ENCODE measurements around the gene LPCAT1. TPM values are rescaled to one million over a fixed set of nuclear protein-coding genes. Genes with fewer than 3 reads are reported as not detected.

Gene LPCAT1
- total and polyA plus RNA-seq, 2 experiments from 2014 or later: 22.2 to 48.4 TPM

GRCh38 chr5:1486271-1486670 is 37.5 kb downstream of the LPCAT1 start:
- TF ChIP-seq EZH2phosphoT487 (IDR thresholded peaks at IDR 0.05; ENCODE audit: insufficient read depth, low read depth) (no peak), EZH2 (IDR thresholded peaks at IDR 0.05; ENCODE audit: insufficient read depth, poor library complexity, severe bottlenecking) (no peak)
- H3K4me1 ChIP-seq (ENCODE audit: insufficient read depth): peaks cover 14% of the 10 kb centered on the region
- H3K27ac ChIP-seq: no peak overlapping the region
- peaks cover 7% of the 10 kb centered on the region; the same call in 1 of the 2 replicates for H3K36me3 ChIP-seq (ENCODE audit: low read depth)
- peaks cover 18% of the 10 kb centered on the region for H3F3A ChIP-seq (ENCODE audit: insufficient read depth)
- no peak overlapping the region for H3K4me2 ChIP-seq (ENCODE audit: unreplicated experiment)
- H3K9me3 ChIP-seq (ENCODE audit: low read depth): no peaks in the 10 kb centered on the region
- H3K79me2 ChIP-seq (ENCODE audit: insufficient read depth): no peaks in the 10 kb centered on the region
- no peaks in the 10 kb centered on the region for H3K27me3 ChIP-seq (replicated peaks; ENCODE audit: insufficient read depth)
- H3K9ac ChIP-seq: no peak overlapping the region
- in situ Hi-C loops (cut with MboI): loop anchor here (10.0 kb wide), 1 partner anchor 119 kb away; no protein-coding TSS in a partner anchor
- no peaks in the 10 kb centered on the region for H4K20me1 ChIP-seq (ENCODE audit: insufficient read depth)
- 89 to 93% methylated on average over 8 to 13 of the region's 13 CpGs for WGBS, 2 experiments (ENCODE audit: low coverage in 1 of 2, low lambda C conversion rate in 2 of 2, missing lambda C conversion rate in 2 of 2)
- no peak overlapping the region for H3K4me3 ChIP-seq
- H3K9me2 ChIP-seq (ENCODE audit: insufficient read depth): no peaks in the 10 kb centered on the region
- DNase-seq: no peak
- H2AFZ ChIP-seq: no peak overlapping the region

- DNase-seq: no peak
- no peaks in the 10 kb centered on the region for H3K9me3 ChIP-seq (ENCODE audit: low read depth)
- TF ChIP-seq EZH2phosphoT487 (IDR thresholded peaks at IDR 0.05; ENCODE audit: insufficient read depth, low read depth): no peak
- no peak for TF ChIP-seq EZH2 (IDR thresholded peaks at IDR 0.05; ENCODE audit: insufficient read depth, poor library complexity, severe bottlenecking)
- no peak overlapping the region for H3K27ac ChIP-seq
- H3K79me2 ChIP-seq (ENCODE audit: insufficient read depth): no peaks in the 10 kb centered on the region
- peaks cover 7% of the 10 kb centered on the region; the same call in 1 of the 2 replicates for H3K36me3 ChIP-seq (ENCODE audit: low read depth)
- peaks cover 14% of the 10 kb centered on the region for H3K4me1 ChIP-seq (ENCODE audit: insufficient read depth)
- H2AFZ ChIP-seq: no peak overlapping the region
- H3K9ac ChIP-seq: no peak overlapping the region
- H3K27me3 ChIP-seq (replicated peaks; ENCODE audit: insufficient read depth): no peaks in the 10 kb centered on the region
- in situ Hi-C loops (cut with MboI): loop anchor here (10.0 kb wide), 1 partner anchor 119 kb away; no protein-coding TSS in a partner anchor
- peaks cover 18% of the 10 kb centered on the region for H3F3A ChIP-seq (ENCODE audit: insufficient read depth)
- no peak overlapping the region for H3K4me2 ChIP-seq (ENCODE audit: unreplicated experiment)
- H3K9me2 ChIP-seq (ENCODE audit: insufficient read depth): no peaks in the 10 kb centered on the region
- no peaks in the 10 kb centered on the region for H4K20me1 ChIP-seq (ENCODE audit: insufficient read depth)
- WGBS, 2 experiments (ENCODE audit: low coverage in 1 of 2, low lambda C conversion rate in 2 of 2, missing lambda C conversion rate in 2 of 2): 90 to 93% methylated on average over 12 to 15 of the region's 15 CpGs
- H3K4me3 ChIP-seq: no peak overlapping the region
Observed at GRCh38 chr5:1485579-1486118, 38.1 kb downstream of the LPCAT1 start.

GRCh38 chr5:1484730-1485578 is 38.8 kb downstream of the LPCAT1 start:
- Histone ChIP-seq H3K27ac (no peak overlapping the region), H2AFZ (no peak overlapping the region), H3K27me3 (replicated peaks; ENCODE audit: insufficient read depth) (no peaks in the 10 kb centered on the region), H3K4me3 (no peak overlapping the region), H3K9me2 (ENCODE audit: insufficient read depth) (no peaks in the 10 kb centered on the region), H3K4me2 (ENCODE audit: unreplicated experiment) (no peak overlapping the region), H4K20me1 (ENCODE audit: insufficient read depth) (no peaks in the 10 kb centered on the region), H3K79me2 (ENCODE audit: insufficient read depth) (no peaks in the 10 kb centered on the region), H3K9ac (no peak overlapping the region), H3K9me3 (ENCODE audit: low read depth) (no peaks in the 10 kb centered on the region), H3K4me1 (ENCODE audit: insufficient read depth) (peaks cover 14% of the 10 kb centered on the region), H3K36me3 (ENCODE audit: low read depth) (peaks cover 7% of the 10 kb centered on the region; the same call in 1 of the 2 replicates), H3F3A (ENCODE audit: insufficient read depth) (peaks cover 15% of the 10 kb centered on the region)
- DNase-seq: no peak
- no peak for TF ChIP-seq EZH2 (IDR thresholded peaks at IDR 0.05; ENCODE audit: insufficient read depth, poor library complexity, severe bottlenecking)
- no peak for TF ChIP-seq EZH2phosphoT487 (IDR thresholded peaks at IDR 0.05; ENCODE audit: insufficient read depth, low read depth)
- 87 to 89% methylated on average over 20 of the region's 20 CpGs for WGBS, 2 experiments (ENCODE audit: low coverage in 1 of 2, low lambda C conversion rate in 2 of 2, missing lambda C conversion rate in 2 of 2)
- in situ Hi-C loops (cut with MboI): loop anchor here (10.0 kb wide), 1 partner anchor 120 kb away; no protein-coding TSS in a partner anchor

GRCh38 chr5:1483856-1484729 is 39.7 kb downstream of the LPCAT1 start:
- Histone ChIP-seq H3K4me3 (no peak overlapping the region), H2AFZ (no peak overlapping the region), H3K36me3 (ENCODE audit: low read depth) (peaks cover 7% of the 10 kb centered on the region; the same call in 1 of the 2 replicates), H3F3A (ENCODE audit: insufficient read depth) (peaks cover 9% of the 10 kb centered on the region), H3K4me2 (ENCODE audit: unreplicated experiment) (no peak overlapping the region), H3K27me3 (replicated peaks; ENCODE audit: insufficient read depth) (no peaks in the 10 kb centered on the region), H3K9ac (no peak overlapping the region), H3K9me3 (ENCODE audit: low read depth) (no peaks in the 10 kb centered on the region), H3K9me2 (ENCODE audit: insufficient read depth) (no peaks in the 10 kb centered on the region), H3K27ac (no peak overlapping the region), H3K4me1 (ENCODE audit: insufficient read depth) (peaks cover 7% of the 10 kb centered on the region), H4K20me1 (ENCODE audit: insufficient read depth) (no peaks in the 10 kb centered on the region), H3K79me2 (ENCODE audit: insufficient read depth) (no peaks in the 10 kb centered on the region)
- no peak for DNase-seq
- 95% methylated on average over 33 of the region's 33 CpGs for WGBS, 2 experiments (ENCODE audit: low coverage in 1 of 2, low lambda C conversion rate in 2 of 2, missing lambda C conversion rate in 2 of 2)
- TF ChIP-seq EZH2phosphoT487 (IDR thresholded peaks at IDR 0.05; ENCODE audit: insufficient read depth, low read depth) (no peak), EZH2 (IDR thresholded peaks at IDR 0.05; ENCODE audit: insufficient read depth, poor library complexity, severe bottlenecking) (no peak)
- in situ Hi-C loops (cut with MboI): loop anchor here (10.0 kb wide), 1 partner anchor 121 kb away; no protein-coding TSS in a partner anchor
